Ramos (cell line): Measurements from ENCODE around the gene POMT2.
"Not testable (repeated sequence)": the region's sequence is repeated elsewhere in the genome, so short reads cannot be mapped to it uniquely, and the experiment has no call there.

ENCODE experiments used
- in situ Hi-C: fragments of 300-500 bp; cut with MboI; formaldehyde crosslinking; loops from one replicate; pipeline ENCODE4 v1.14.3; 2022; ENCODE audit warnings: low sequenced_read_pairs; ENCODE audit not compliant: unreplicated experiment

POMT2 gene, protein sequence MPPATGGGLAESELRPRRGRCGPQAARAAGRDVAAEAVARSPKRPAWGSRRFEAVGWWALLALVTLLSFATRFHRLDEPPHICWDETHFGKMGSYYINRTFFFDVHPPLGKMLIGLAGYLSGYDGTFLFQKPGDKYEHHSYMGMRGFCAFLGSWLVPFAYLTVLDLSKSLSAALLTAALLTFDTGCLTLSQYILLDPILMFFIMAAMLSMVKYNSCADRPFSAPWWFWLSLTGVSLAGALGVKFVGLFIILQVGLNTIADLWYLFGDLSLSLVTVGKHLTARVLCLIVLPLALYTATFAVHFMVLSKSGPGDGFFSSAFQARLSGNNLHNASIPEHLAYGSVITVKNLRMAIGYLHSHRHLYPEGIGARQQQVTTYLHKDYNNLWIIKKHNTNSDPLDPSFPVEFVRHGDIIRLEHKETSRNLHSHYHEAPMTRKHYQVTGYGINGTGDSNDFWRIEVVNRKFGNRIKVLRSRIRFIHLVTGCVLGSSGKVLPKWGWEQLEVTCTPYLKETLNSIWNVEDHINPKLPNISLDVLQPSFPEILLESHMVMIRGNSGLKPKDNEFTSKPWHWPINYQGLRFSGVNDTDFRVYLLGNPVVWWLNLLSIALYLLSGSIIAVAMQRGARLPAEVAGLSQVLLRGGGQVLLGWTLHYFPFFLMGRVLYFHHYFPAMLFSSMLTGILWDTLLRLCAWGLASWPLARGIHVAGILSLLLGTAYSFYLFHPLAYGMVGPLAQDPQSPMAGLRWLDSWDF

DNA sequence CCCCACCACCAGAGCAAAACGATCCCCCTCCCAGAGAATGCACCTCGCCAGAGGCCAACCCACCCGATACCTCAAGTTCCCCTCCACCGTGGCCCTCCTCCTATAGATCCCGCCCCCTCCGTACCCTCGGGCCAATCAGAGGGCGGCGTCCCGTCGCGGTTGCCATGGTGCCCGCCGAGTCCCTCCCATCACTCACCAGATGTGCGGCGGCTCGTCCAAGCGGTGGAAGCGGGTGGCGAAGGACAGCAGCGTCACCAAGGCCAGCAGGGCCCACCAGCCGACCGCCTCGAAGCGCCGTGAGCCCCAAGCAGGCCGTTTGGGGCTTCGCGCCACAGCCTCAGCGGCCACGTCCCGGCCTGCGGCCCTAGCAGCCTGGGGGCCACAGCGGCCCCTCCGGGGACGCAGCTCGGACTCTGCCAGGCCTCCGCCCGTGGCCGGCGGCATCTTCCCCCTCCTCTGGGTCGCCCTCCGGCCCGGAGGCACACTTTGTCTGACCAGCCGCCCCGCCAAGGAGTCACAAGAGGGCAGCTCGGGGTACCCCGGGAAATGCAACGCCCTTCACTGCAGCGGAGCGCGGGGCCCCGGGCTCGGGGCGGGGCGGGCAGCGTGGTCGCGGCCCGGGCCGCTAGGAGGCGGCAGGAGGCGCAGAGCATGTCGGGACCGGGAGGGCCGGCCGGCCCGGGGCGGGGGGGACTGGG lies at the start of gene POMT2:
Gene POMT2 (minus strand): TSS at position 646 of the 698 bp plus-strand sequence. CDS start 202 bp downstream, at position 444.
- in situ Hi-C loops, result no loop called here

DNA sequence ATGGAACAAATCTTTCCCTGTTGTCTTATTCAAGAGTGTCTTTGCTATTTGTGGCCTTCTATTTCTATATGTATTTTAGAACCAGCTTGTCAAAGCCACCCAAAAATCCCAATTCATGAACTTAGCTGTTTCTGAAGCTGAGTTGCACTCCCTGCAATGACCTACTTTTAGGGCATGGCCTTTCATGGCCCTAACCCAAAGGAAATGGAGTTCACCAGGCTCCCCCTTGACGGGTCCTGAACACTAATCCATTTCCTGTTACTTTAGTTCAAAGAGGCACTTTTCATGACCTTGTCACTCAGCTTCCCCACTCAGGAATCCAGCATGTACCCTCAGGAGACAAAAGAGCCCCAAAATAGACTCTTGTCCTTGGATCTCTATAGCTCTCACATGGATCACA lies 48.6 kb upstream of the POMT2 start:
- in situ Hi-C loops, result no loop called here

DNA sequence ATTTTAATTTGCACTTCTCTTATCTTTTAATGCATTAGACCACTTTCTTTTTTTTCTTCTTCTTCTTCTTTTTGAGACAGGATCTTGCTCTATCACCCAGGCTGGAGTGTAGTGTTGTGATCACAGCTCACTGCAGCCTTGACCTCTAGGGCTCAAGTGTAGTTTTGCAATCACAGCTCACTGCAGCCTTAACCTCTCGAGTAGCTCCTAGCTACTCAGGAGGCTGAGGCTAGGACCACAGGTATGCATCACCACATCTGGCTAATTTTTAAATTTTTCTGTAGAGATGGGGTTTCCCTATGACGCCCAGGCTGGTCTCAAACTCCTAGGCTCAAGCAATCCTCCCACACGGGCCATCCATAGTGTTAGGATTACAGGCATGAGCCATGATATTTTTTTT lies 43.5 kb upstream of the POMT2 start:
- in situ Hi-C loops, result no loop called here

DNA sequence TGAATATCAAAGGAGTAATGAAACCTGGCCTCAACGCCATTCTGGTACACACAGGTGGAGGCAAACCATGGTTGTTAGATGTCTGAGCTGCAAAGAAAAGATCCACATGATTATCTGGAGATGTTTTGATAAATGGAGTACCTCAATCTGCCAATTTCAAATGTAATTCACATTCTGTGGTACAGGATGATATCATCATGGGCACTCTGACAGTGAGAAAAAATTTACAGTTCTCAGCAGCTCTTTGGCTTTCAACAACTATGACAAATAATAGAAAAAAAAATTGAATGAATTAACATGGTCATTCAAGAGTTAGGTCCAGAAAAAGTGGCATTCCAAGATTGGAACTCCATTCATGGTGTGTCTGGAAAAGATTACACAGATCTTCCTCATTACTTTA lies 38.9 kb upstream of the POMT2 start:
- in situ Hi-C loops, result no loop called here

DNA sequence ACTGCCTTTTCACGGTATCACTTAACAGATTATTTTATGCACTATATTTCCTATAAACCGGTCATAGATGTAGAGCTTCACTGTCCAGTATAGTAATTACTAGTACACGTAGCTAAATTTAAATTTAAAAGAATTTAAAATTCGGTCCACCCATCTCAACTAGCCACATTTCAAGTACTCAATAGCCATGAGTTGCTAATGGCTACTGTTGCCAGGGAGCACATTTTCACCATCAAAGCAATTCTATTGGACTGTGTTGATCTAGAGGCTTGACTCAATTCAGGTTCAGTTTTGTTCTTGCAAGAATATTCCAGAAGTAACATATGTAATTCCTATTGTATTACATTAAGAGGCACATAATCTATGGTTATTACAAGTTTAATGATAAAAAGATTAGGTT lies 36.2 kb upstream of the POMT2 start:
- in situ Hi-C loops, result no loop called here

DNA sequence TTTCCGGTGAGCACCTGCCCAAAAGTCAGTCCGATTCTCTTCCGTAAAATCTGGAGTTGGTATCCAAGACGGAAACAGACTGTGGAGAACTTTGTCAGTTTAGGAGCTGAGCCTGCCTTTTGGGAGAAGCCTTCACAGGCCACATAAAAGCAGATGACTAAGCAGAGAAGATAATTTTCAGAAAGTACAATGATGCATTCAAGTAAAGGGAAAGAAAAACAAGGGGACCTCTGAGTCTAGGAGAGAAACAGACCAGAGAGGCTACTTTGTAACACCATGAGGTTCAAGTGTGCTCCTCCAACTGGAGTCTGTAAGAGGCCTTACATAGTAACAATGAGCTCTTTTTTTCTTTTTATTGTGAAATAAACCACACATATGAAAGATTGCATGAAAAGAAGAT lies 35.1 kb upstream of the POMT2 start:
- in situ Hi-C loops, result no loop called here

DNA sequence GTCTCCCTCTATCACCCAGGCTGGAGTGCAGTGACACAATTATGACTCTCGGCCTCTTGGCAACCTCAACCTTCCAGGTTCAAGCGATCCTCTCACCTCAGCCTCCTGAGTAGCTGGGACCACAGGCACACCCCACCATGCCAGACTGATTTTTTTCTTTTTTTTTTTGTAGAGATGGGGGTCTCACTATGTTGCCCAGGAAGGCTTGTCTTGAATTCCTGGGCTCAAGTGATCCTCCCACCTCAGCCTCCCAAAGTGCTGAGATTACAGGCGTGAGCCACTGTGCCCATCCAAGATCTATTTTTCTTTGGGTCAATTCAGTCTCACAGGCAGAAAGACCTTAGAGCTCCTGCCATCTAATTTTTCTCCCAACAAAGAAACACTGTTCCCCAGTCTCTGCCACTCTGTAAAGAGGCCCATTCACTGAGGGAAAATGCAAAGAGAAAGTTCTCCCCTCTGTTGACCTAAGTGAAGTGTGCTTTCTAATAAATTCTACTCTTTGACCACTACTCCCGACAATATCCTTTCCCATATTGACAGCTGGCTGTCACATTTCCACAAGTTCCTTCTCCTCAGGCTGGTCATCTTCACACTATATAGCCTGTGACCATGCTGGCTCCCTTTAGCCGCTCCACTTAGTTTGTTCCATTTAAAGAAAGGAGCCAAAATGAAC lies 32.9 kb upstream of the POMT2 start:
- in situ Hi-C loops, result no loop called here

DNA sequence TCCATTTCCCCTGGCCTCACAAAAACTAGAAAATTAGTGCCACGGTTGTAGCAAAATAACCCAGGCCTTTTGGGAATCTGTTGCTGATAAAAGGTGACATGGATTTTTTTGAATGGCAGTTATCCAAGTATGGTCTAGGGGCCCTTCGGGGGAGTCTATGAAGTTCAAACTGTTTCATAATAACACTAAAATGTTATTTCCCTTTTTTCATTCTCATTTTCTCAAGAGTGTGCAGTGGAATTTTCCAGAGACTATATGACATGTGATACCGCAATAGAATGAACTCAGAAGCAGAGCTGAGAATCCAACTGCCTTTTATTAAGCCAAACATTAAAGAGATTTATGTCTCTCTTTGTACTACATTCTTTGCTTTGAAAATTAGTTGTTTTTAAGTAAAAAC lies 27.1 kb upstream of the POMT2 start:
- in situ Hi-C loops, result no loop called here

DNA sequence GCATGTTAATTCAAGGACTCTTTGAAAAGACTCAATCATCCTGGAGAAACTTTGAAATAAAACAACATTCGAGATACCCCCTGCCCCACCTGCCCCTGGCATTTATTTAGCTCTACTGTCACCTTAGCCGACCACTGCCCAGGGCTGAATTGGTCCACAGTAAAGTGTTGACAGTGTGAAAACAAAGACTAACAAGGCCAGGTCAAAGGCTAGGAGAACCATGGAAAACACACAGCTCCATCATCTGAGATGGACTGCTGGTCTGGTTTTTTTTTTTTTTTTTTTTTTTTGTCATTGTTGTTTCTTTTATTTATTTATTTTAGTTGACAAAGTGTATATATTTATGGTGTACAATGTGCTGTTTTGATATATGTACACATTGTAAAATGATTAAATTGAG lies 25.8 kb upstream of the POMT2 start:
- in situ Hi-C loops, result no loop called here

DNA sequence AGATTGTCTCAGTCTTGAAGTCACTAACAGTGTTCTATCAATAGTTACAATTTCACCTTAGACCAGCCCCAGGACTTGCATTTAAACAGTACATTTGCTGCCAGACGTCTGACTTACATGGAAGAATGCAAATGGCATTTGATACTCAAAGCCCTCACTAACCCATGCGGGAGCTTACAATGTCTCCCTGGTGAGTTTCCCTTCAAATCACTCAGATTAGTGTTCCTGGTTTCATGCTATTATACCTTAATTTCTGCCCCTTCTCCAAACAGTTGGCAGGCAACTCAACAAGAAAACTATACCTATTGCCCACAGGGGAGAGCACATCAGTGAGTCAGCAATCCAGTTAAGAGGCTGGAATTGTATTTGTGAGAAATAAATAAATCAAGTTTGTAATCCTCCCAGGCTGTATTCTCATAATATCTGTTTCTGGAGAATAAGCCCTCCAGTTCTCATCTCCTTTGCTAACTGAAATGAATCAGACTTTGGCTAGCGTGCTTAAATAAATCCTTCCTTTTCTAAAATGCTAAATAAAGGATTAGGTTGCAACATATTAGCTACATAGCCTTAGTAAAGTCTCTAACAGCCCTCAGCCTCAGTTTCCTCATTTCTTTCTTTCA lies 23.8 kb upstream of the POMT2 start:
- in situ Hi-C loops, result no loop called here

DNA sequence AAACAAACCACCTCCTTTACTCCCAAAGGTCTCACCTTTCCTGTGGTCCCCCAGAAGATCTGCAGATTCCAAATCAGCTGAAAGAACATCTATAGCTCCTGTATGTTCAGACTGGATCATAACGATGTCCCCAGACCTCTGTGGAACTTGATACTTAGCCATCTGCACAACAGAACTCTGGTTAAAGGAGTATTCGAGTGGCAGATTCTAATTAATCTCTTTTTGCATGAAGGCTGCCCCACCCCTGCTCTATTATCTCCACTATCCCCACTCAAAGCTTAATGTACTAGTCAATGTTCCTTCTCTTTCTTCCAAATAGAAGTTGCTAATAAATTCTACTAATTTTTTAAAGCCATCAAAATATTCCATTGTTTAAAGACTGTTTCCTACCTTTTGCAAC lies 23.0 kb upstream of the POMT2 start:
- in situ Hi-C loops, result no loop called here

DNA sequence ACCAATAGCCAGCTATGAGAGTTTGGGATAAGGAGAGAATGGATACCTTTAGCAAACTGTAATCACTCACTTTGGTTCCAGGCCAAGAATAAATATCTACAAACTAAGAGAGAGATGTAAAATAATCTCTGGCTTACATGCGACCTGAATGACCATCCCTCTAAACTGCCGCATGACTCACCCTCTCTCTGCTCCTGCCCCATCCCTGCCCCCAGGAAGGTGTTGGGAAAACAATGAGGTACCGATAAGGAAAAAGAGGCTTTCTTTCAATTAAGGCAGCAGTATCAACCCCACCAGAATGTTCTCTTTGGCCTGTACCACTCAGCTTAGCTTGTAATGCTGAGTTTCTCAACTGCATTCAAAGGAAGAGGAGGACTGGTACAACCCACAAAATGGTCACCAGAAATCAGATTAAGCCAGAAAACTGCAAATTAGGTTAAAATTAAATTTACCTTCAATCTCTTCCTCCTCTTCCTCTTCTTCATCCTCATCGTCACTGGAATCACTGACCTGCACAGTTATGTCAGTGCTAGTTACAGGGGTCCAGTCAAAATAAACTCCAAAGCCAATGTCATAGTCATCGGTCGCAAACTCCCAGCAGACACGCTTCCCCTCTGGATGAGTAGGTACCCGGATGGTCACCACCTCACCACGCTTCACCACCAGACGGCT lies 22.2 kb upstream of the POMT2 start:
- in situ Hi-C loops, result no loop called here

DNA sequence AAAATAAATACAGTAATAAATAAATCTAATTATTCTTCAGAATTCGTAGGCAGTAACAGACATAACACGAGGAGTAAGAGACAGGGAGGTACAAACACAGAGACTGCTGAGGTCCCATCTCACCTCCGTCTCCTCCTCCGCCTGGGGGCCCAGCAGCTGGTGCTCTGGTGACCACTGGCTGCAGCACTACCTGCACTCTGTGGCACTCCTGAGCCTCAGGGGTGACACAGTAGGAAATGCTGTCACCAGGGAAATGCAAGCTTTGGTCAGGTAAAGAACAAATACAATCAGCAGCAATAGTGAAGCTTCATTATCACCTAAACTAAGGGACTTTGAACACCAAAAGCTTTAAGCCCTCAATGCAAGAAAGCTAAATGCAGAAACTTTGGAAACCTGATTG lies 19.7 kb upstream of the POMT2 start:
- in situ Hi-C loops, result no loop called here

DNA sequence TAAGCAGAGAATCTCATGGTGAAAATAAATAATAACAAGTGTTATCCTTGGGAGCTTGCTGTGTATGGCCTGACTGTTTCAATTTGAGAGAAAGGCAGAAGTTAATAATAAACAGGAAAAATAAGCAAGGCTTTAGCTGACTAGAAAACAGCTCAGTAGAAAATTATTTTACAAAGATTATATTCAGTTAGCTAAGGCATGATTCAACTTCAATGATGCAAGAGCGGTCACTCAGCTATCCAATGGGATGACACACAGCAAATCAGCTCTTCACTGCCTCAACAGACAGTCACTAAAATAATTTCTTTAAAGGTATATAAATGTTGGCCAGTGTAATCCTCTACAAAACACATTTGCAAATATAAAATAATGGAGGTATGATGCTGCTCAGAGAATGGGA lies 18.7 kb upstream of the POMT2 start:
- in situ Hi-C loops, result no loop called here

DNA sequence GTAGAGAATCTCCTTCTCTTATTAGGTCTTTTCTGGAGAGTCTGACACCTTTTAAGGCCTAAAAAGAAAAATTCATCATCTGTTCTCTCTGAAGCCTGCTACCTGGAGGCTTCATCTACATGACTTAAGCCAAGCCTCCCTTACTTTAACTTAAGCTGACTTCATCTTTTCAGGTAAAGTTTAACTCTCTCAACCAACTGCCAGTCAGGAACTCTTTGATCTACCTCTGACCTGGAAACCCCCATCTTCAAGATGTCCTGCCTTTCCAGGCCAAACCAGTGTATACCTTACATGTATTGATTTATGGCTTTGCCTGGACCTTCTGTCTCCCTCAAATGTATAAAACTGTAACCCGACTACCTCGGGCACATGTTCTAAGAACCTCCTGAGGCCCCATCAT lies 17.6 kb upstream of the POMT2 start:
- in situ Hi-C loops, result no loop called here

DNA sequence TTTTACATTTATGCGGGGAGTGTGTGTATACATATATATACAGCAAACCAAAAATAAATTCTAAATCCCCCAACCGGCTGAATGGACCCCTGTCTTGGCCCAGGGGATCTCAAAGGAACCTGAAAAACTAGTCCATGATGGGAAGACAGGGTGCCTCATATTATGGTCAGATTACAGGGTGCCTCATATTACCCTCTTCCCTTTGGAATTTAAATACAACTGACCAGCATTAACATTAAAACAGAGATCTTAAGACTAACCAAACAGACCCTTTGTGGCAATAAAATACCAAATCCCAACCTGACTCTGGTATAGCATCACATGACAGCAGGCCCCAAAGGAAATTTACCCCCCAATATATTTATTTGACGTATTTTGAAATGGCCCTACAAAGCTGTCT lies 17.2 kb upstream of the POMT2 start:
- in situ Hi-C loops, result no loop called here

DNA sequence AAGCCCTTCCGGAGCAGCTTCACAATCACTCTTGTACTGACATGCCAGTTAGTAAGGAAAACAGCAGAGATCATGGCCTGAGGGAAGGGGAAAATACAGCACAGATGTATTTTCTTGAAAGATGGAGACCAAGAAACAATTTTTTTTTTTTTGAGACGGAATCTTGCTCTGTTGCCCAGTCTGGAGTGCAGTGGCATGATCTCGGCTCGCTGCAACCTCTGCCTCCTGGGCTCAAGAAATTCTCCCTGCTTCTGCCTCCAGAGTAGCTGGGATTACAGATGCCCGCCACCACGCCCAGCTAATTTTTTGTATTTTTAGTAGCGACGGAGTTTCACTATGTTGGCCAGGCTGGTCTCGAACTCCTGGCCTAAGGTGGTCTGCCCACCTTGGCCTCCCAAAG lies 16.6 kb upstream of the POMT2 start:
- in situ Hi-C loops, result not testable (repeated sequence)

DNA sequence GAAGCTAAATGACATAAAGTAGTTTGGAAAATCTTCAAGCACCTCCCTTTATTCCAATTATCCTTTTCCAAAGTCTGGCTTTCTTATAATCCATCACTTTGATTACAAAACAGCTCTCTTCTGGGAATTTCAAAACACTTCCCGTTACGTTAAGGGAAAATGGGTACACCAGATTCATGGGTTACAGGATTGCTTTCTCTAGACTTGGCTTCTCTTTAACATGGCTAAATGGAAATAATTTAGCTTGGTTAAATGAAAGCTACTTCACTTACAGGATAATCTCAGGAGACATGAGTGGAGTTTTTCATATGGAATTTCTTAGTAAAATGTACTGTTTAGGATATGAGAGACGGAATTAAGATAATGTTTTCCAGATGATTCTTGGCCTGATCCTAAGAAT lies 14.9 kb upstream of the POMT2 start:
- in situ Hi-C loops, result no loop called here

DNA sequence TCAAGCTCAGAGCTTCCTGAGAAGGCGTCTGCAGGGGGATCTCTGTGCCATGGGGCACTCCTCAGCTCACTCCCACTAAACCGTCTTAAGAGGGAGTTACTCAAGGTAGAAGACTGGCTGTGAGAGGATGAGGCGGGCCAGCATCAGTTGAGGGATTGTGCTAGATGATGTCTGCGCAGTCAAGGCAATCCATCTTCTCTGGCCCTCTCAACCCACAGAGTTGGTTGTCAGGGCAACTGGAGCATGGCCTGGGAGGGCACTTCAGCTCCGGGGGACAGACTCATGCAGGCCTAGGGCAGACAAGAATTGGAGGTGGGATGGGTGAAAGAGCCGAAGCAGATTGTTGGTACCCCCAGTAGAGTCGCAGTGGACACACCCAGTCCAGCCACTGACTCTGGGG lies 9.2 kb upstream of the POMT2 start:
- in situ Hi-C loops, result no loop called here

DNA sequence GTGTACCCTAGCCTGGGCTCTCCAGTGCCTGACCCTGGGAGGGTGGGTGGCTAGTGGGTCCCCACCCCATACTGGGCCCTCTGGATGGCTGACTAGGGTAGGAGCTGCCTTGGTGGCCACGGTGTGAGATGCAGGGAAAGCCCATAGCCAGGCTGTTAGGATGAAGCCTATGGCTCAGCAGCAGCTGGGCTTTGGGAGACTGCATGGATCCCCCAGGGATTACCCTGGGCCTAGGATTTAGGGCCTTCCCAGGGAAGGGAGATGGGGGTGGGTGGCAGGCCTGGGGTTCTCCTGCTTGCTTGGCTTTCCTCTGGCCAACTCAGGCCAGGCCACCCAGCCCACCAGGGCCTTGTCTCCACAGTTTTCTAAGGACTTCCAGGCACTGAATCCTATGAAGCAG lies 6.4 kb upstream of the POMT2 start:
- in situ Hi-C loops, result no loop called here
